AG10803 (cell line): ENCODE results near the gene EXOC4.

Source experiments
- DNase-seq: peaks from one replicate; pipeline ENCODE4 v3.0.0; 2010; ENCODE audit warnings: low read depth
- H3K4me3 ChIP-seq: 2 replicates; pipeline ENCODE4 v1.5.1; 2011; ENCODE audit warnings: mild to moderate bottlenecking, low read length, control low read depth
- TF ChIP-seq, protein P1 (sequence below): conservative IDR thresholded peaks from 2 replicates; pipeline ENCODE4 v1.5.1; 2011; ENCODE audit warnings: mild to moderate bottlenecking, low read length, control low read depth, inconsistent platforms

EXOC4 gene

DNA sequence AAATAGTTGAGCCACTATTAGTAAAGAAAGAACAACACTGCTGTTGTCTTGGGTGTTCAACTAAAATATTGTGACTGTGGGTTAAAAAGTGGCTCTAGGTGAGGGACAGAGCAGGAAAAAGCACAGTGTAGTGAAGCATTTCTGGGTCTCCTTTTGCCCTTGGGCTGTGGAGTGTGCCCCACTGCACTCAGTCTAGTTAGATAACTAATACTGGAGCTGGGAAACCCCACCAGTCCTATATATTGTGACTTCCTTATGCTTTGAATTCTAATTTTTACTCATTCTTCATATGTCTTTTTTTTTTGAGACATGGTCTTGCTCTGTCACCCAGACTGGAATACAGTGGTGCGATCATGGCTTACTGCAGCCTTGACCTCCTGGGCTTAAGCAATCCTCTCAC is 195.1 kb downstream of the EXOC4 start:
- DNase-seq: no peak
- H3K4me3 ChIP-seq: no peak overlapping the region
- TF ChIP-seq, protein P1, sequence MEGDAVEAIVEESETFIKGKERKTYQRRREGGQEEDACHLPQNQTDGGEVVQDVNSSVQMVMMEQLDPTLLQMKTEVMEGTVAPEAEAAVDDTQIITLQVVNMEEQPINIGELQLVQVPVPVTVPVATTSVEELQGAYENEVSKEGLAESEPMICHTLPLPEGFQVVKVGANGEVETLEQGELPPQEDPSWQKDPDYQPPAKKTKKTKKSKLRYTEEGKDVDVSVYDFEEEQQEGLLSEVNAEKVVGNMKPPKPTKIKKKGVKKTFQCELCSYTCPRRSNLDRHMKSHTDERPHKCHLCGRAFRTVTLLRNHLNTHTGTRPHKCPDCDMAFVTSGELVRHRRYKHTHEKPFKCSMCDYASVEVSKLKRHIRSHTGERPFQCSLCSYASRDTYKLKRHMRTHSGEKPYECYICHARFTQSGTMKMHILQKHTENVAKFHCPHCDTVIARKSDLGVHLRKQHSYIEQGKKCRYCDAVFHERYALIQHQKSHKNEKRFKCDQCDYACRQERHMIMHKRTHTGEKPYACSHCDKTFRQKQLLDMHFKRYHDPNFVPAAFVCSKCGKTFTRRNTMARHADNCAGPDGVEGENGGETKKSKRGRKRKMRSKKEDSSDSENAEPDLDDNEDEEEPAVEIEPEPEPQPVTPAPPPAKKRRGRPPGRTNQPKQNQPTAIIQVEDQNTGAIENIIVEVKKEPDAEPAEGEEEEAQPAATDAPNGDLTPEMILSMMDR: no peak

DNA sequence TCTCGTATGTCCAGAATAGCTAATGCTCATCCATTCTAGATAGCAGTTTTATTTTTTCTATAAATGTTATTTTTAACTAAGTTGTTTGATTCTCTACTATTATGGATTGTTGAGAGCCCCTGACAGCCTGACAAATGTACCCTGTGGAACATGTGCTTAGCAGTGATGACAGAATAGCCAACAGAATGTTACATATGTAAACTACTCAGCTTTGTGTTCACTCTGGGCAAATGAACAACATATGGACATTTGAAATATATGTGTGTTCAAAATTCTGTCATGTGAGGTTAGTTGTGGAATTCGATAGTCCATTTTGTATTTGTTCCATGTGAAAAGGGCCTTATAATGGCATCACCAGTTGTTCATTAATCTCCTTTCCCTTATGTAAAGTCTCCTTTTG is 199.7 kb downstream of the EXOC4 start:
- peak; percentile 37 for DNase-seq
- no peak overlapping the region for H3K4me3 ChIP-seq
- TF ChIP-seq, protein P1: no peak

DNA sequence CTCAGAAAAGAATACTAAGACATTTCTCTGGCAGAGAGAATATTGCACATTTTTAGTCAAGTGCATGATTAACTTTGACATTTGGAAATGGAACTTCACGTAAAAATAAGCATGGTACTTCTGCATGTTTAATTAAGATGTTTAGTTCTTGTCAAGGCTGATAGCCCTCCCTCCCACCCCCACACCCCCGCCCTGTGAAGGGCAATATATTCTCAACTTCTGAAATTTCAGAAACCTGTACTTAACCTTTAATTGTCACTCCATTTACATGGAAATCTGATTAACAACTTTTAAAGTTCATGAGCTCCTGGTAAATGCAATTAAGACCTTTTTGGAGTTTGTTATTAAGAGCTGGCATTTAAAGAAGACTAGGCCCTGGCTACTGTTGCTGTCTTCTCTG is 205.8 kb downstream of the EXOC4 start:
- no peak overlapping the region for H3K4me3 ChIP-seq
- TF ChIP-seq, protein P1: no peak
- DNase-seq: no peak

DNA sequence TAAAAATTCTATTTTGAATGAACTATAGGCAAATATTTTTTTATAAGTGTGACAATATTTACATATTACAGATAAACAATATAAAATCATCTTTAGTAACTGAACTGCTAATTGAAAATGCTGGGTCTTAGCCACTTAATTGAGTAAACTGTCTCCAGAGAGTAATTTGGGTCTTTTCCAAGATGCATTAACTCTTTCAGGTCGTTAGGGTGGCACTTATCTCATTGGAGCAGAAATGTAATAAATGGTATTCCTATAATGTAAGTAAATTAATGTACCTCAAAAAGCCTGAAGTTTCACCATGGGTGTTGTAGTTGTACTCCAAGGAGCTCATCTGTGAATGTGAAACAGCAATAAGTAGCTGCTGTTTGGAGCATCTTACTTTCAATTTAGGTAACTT is 208.5 kb downstream of the EXOC4 start:
- DNase-seq: no peak
- TF ChIP-seq, protein P1: no peak

DNA sequence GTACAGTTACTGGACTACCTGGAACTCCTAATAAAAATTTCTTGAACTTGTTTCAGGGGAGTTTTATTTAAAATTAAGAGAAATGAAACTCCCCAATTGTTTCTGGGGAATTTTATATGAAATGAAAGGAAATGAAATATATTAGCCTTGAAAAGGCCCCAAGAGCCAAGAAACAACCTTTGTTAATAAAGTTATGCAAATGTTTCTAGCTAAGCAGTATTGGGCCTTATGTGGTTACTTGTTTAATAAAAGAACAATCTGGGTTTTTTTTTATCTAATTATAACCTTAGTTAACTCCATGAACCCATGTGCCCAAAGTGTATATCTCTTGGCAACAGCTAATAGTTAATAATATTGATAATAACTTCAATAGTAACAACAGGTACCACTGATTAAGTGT is 222.8 kb downstream of the EXOC4 start:
- no peak overlapping the region for H3K4me3 ChIP-seq
- no peak for DNase-seq
- TF ChIP-seq, protein P1: no peak

More for the DNA sequence above, 208.5 kb downstream of the EXOC4 start:
- no peak overlapping the region for H3K4me3 ChIP-seq

DNA sequence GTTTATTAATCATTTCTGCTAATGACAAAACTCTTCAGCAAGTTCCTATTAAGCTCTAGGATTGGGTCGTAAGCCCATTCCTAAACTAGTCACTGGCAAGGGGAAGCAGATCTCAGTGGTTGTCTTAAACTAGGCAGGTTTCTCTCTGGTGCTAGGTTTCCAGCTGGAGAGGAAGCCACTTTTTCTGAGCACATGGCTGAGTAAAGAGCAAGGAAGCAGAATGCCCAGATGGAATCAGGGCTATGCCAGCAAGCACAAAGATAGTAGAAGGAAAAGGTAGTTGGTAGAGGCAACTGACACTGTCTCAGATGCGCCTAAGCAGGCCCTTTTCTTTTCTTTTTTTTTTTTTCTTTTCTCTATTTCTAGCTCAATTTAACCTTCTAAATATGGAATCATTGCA is 224.9 kb downstream of the EXOC4 start:
- TF ChIP-seq, protein P1: no peak
- no peak overlapping the region for H3K4me3 ChIP-seq

DNA sequence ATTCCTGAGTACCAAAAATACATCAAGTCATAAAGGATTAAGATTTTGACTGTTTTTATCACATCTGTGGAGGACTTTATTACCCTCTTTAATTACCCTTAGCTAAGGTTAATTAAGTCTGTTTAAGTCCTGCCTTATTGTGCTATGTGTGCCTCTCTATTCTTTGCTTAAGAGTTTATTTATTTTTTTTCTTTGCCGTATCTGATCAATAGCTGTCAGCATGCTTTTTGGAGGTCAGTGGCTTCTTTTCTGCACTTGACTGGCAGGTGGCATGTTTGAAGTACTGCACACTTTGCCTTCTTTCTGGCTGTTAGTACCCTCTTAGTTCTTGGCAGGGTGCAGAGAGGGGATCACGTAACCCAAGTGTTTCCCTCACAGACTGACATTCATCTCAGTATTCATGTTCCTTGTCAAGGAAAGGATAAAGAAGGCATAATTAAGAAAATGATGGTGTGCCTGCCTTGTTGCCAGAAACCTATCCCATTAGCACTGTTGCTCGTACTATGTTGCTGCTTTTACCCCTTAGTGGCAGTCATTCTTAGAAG is 225.8 kb downstream of the EXOC4 start:
- no peak for DNase-seq
- H3K4me3 ChIP-seq: no peak overlapping the region
- TF ChIP-seq, protein P1: no peak

More for the DNA sequence above, 224.9 kb downstream of the EXOC4 start:
- no peak for DNase-seq
